Lower leg skin (tissue), 3 donors: ENCODE measurements around the gene TRPM3.

Source experiments
- POLR2A ChIP-seq, 2 donors: fragments of 450-650 bp; IDR thresholded peaks; one replicate each; pipeline ENCODE4 v1.6.1; 2016 to 2017; ENCODE audit warnings: antibody characterized with exemption in 2 of 2, mild to moderate bottlenecking in 1 of 2, moderate library complexity in 1 of 2
- TF ChIP-seq, protein P1 (sequence below), 3 donors: fragments of 450-650 bp; IDR thresholded peaks; one replicate each; pipeline ENCODE4 v1.5.1; 2016; ENCODE audit warnings: antibody characterized with exemption in 3 of 3, mild to moderate bottlenecking in 3 of 3, moderate library complexity in 2 of 3

DNA sequence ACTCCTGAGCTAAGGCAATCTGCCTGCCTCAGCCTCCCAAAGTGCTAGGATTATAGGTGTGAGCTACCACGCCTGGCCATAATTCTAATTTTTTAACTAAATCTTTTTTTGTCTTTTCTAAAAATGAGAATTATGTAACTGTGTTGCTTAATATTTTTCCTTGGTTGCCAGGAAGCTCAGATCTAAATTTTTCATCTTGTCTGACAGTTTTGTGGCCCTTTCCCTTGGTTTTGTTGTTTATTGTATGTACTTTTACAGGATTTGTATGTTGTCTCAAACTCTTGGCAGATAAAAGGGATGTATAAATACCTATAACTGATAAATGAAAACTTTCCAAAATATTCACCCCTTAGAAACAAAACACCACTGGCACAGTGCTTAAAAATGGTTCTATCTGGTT lies 618.7 kb downstream of the TRPM3 start:
- TF ChIP-seq, protein P1, sequence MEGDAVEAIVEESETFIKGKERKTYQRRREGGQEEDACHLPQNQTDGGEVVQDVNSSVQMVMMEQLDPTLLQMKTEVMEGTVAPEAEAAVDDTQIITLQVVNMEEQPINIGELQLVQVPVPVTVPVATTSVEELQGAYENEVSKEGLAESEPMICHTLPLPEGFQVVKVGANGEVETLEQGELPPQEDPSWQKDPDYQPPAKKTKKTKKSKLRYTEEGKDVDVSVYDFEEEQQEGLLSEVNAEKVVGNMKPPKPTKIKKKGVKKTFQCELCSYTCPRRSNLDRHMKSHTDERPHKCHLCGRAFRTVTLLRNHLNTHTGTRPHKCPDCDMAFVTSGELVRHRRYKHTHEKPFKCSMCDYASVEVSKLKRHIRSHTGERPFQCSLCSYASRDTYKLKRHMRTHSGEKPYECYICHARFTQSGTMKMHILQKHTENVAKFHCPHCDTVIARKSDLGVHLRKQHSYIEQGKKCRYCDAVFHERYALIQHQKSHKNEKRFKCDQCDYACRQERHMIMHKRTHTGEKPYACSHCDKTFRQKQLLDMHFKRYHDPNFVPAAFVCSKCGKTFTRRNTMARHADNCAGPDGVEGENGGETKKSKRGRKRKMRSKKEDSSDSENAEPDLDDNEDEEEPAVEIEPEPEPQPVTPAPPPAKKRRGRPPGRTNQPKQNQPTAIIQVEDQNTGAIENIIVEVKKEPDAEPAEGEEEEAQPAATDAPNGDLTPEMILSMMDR (IDR thresholded peaks at IDR 0.05): no peak
- no peak for TF ChIP-seq POLR2A (IDR thresholded peaks at IDR 0.05)
